GM18526 (cell line): ENCODE data around the gene CEP70.

Source experiments
- POLR2A ChIP-seq: IDR thresholded peaks from 3 replicates; pipeline ENCODE4 v1.6.1; 2011; ENCODE audit not compliant: insufficient read length; ENCODE audit errors: extremely low read depth

The CEP70 gene, protein sequence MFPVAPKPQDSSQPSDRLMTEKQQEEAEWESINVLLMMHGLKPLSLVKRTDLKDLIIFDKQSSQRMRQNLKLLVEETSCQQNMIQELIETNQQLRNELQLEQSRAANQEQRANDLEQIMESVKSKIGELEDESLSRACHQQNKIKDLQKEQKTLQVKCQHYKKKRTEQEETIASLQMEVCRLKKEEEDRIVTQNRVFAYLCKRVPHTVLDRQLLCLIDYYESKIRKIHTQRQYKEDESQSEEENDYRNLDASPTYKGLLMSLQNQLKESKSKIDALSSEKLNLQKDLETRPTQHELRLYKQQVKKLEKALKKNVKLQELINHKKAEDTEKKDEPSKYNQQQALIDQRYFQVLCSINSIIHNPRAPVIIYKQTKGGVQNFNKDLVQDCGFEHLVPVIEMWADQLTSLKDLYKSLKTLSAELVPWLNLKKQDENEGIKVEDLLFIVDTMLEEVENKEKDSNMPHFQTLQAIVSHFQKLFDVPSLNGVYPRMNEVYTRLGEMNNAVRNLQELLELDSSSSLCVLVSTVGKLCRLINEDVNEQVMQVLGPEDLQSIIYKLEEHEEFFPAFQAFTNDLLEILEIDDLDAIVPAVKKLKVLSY

DNA sequence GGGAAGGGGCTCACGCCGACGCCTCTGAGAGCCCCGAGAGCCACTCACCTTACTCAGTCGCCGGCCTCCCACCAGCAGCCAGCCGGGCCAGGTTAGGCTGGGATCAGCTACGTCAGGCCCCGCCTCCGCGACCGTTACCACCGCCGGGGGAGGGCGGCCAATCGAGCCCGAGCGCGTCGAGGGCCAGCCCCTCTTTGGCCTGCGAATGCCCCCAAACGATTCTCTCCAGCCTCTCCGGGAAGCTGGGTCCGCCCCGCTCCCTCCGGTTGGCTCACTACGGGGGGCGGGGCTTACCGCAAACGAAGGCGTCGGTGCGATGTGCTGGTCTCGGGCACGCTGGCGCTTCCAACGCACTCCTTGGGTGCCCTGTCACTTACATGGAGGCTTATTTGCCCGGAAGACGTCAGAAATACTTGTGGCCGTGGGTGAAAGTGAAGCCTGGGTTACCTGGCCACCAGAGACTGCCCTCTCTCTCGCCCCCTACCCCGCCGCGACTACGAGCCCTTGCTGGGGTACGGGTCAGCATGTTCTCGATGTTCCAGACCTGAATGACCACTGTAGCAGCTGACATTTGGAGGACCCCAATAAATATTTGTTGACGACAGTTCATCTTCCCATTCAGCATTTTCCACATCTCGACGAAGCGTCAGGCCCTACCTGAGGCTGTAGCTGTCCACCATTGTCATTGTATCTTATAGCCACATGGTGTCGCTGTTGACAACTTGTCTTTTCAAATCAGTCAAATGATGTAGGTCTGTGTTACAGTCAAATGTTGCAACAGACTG is at the start of gene CEP70:
TSS of gene CEP70 (minus strand) at position 111 of the 785 bp plus-strand sequence. CDS start 21,333 bp downstream, outside the sequence.
- peak; percentile 77 for TF ChIP-seq POLR2A

DNA sequence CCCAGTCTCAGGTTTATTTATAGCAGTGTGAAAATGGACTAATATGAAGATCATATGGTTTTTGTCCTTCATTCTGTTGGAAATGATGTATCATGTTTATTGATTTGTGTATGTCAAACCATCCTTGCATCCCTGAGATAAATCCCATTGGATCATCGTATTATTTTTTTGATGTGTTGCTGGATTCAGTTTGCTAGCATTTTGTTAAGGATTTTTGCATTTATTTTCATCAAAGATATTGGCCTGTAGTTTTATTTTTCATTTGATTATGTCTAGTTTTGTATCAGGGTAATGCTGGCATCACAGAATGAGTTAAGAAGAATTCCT is 48.8 kb upstream of the CEP70 start:
- TF ChIP-seq POLR2A, result no peak

DNA sequence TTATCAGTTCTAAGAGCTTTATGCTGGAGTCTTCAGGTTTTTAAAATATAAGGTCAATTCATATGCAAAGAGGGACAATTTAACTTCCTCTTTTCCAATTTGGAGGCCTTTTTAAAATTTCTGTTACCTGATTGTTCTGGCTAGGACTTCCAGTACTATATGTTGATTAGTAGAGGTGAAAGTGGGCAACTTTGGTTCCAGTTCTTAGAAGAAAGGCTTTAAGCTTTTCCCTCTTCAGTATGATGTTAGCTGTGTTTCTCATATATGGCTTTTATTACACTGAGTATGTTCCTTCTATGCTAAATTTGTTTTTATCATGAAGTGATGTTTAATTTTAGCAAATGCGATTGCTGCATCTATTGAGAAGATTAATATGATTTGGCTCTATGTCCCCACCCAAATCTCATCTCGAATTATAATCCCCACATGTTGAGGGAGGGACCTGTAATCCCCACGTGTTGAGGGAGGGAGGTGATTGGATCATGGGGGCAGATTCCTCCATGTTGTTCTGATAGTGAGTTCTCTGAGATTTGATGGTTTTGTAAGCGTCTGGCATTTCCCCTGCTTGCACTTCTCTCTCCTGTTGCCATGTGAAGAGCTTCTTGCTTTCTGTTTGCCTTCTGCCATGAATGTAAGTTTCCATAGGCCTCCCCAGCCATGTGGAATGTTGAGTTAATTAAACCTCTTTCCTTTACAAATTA is 48.3 kb upstream of the CEP70 start:
- no peak for TF ChIP-seq POLR2A

DNA sequence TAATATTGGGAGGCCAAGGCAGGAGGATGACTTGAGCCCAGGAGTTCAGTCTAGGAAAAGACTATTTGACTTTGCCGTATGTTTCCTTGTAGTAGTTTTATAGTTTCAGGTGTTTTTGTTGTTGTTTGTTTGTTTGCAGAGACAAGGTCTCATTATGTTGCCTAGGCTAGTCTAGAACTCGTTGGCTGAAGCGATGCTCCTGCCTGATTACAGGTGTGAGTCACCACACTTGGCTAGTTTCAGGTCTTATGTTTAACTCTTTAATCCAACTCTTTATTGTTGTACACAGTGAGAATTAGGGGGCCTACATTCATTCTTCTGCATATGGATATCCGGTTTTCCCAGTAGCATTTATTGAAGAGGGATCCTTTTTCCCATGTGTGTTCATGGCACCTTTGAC is 46.5 kb upstream of the CEP70 start:
- TF ChIP-seq POLR2A, result no peak

DNA sequence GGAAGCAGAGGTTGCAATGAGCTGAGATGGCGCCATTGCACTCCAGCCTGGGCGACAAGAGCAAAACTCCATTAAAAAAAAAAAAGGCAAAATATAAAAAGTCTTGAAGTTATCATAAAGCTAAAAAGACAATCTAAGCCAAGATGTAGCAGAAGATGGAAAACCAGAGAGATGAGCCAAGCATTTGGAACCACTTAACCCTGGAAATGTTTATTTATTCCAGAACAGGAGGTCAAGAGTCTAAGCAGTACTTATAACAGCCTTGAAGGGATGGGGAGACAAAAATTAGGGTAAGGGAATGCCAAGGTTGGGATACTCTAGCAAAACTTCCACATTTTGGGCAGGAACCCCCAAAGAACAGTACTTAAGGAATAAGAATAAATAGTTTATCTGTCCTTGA is 44.6 kb upstream of the CEP70 start:
- no peak for TF ChIP-seq POLR2A

DNA sequence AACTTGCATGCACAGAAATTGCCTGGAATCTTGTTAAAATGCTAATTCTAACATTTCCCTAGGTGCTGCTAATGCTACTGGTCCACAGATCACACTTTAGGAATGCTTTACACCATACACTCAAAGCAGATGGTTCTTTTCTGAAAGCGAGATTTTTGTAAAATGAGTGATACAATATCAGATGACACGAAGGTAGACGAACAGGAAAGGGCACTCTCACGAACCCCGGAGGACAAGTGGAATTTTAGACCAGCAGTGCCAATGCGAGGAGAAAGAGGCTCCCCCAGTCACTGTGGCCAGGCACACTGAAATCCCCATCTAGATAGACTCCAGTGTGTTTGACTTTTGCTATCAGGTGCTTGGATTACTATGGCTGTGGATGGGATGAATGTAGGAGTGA is 35.5 kb upstream of the CEP70 start:
- no peak for TF ChIP-seq POLR2A

DNA sequence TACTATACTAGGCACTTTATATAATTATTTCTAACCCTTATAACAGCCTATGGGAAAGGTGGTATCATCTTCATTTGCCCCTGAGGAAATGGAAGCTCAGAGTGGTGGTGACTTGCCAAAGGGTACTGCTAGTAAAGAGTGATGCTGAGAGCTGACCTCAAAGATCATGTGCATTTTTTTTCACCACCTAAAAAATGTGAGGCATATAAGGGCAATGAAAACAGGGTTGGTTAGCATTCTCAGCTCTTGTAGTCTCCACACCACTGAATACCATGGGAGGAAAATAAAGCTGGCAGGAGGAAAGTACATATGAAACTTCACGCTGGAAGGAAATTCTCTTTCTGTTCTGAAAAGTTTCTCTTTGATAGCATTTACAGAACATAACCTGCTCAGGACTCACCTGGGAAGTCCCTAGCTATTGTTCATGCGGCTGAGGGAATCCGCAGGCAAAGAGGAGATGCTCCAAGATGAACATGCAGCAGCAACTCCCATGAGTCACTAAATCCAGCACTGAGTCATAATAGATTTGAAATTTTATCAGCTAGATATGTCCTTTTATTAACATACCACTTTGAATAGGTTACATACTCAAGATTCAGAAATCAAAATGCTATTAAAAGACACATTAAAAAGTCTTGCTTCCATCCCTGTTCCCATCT is 31.8 kb upstream of the CEP70 start:
- TF ChIP-seq POLR2A, result no peak

DNA sequence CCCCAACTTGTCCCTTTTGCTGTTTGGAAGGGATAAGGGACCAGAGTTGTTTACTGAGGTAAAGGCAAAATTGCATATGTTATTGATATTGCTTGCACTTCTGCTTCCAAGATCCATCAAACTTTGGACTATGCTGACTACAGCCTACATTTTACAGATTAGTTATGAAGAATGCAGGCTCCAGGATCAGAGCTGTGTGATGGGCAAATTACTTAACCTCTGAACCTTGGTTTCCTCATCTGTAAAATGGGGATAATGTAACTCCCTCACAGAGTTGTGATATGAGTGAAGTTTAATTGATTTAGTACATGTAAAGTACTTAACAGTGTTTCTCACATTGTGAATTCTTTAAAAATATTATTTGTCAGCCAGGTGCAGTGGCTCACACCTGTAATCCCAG is 30.5 kb upstream of the CEP70 start:
- no peak for TF ChIP-seq POLR2A

DNA sequence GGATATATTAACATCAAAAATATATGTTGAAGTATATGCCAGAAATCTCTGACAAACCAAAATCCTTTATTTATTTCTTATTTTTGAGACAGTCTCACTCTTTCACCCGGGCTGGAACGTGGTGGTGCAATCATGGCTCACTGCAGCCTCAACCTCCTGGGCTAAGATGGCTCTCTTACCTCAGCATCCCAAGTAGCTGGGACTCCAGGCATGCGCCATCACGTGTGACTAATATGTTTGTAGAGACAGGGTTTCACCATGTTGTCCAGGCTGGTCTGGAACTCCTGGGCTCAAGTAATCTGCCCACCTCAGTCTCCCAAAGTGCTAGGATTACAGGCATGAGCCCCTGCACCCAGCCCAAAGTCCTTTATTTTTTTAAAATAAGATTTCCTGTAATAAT is 26.4 kb upstream of the CEP70 start:
- TF ChIP-seq POLR2A, result no peak

DNA sequence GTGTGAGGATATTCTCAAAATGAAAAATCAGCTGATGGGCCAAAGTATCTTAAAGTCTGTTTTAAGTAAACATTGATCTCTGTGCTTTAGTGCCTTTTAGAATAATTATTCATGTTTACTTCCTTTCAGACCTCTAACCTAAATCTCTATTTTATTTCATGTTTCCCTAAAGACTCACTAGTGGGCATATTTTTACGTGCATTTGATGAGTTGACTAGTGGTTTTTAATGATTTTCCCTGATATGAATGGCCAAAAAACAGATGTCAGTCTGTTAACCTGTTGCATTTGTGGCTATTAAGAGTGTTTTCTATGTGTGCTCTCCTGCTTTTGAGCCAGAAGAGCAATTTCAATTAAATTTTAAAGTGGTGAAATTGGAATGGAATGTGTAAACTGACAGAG is 21.4 kb upstream of the CEP70 start:
- no peak for TF ChIP-seq POLR2A

DNA sequence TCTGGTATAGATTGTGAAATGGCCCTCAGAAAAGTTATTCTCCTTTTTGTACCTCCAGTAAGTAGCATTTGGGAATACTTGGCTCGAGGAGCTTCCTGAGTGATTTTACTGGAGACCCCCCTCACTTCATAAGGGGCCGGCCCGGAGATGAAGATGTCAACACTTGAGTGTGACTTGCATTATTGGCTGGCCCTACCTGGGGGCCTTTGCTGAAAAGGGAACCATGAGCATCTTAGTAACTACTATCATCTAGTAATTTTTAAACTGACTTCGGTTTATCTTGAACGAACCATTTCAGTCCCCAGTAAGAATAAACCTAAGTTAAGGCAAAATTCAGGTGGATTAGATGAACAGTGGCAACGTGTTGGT is 15.8 kb upstream of the CEP70 start:
- no peak for TF ChIP-seq POLR2A

DNA sequence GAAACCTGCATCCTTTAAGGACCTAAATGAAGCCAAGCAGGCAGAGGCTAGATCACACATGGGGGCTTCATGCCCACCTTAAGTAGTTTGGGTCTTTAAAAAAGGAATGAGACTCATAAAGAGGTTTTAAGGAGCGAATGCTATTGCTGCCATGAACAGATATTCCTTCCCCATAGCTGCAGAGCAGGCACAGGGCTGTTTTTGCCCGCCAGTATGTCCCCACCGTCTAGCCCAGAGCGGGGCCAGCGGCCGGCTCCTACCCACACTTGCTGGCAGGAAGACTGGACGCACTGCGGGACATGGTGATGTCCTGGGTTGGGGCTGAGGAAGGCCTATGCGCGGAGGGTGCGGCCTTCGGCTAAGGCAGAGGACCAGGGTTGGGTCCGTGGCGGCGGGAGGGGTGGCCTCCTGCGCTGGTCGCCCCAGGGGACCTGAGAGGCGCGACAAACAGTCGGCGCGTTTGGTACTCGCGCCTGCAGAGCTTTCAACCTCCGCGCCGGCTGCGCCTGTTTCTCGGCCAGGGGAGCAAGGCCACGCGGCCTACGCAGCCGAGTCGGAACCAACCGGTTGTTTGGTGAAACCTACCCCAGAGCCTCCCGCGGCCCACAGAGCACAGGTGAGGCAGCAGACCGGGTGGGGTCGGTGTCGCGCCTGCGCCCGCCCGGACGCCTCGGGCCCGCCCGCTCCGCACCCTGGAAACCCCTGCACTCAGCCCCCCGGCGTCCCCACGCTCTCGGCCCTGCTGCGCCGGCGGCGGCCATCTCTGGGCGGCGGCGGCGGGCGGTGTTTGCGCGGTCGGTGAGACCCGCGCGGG is 14.5 kb upstream of the CEP70 start, which contains the start of gene FAIM:
TSS of gene FAIM (plus strand) at position 450 of the 814 bp plus-strand sequence. CDS start 10,956 bp downstream, outside the sequence.
- peak; percentile 62 for TF ChIP-seq POLR2A

DNA sequence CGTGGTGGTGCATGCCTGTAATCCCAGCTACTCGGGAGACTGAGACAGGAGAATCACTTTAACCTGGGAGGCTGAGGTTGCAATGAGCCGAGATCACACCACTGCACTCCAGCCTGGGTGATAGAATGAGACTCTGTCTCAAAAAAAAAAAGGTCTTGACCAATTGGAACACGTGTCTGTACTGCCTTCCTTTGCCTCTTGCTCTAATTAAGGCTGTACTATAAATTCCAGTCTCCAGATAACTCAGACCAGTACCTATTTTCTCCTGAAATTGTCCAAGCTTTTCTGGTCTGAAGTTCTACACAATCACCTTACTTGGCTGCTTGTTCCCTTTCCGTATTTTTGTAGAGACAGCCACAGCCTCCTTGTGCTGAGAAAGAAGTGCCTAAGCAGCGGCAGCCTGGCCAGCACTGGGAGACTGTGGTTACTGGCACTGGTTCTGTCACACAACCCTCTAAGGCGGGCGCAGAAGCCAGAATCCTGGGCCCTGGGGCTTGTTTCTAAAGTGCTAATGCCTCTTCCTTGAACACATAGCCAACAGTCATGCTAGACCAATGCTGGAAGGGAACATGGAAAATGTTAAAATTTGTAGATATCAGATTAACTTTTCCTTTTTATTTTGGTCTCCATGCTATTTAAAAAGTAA is 6.2 kb upstream of the CEP70 start:
- no peak for TF ChIP-seq POLR2A

DNA sequence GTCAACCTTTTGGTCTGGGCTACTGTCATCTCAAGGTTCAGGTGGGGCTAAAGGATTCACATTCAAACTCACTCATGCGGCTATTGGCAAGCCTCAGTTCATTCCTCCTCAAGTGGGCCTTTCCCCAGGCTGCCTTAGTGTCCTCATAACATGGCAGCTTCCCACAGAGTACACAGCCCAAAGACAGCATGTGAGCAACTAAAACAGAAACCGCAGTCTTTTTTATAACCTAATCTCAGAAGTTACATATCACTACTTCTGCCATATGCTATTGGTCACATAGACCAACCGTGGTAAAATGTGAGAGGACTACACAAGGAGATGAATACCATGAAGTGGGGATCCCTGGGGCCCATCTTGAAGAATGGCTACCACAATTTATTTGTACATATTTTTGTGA is 4.5 kb upstream of the CEP70 start:
- TF ChIP-seq POLR2A, result no peak
